ELR (cell line): ENCODE measurements around the gene MBP.
"Not testable (repeated sequence)": the region's sequence is repeated elsewhere in the genome, so short reads cannot be mapped to it uniquely, and the experiment has no call there.

ENCODE experiments used
- DNase-seq: peaks from one replicate; pipeline ENCODE4 v3.0.0-alpha.2; 2015; ENCODE audit warnings: low read depth

Gene MBP

DNA sequence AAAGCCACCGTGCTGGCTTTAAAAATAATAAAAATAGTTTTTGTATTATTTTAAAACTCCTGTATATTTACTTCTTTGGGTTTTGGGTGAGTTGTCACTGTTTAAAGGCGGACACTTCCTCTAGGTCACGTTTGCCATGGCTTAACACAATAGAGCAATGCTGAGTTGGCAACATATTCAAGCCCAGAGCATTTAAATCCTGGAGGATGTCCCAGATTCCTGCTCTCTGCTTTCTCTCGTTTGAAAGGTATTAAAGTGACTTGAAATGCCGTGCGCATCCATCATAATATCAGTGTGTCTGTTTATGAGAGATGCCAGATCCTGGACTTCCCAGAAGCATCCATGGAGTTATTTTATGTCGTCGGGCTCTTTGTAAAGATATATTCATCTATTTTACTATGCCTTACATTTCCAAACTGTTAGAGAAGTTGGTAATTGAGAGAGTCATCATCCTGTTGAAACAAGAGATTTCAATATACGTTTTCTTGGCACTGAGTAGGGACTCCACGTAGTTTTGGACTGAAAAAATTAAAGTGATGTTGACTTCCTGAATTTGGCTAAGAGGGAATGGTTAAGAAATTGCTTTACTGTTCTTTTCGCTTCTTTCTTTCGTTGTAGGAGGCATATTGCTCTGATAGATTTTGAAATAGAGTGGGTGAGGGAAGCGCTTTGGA, 159.6 kb downstream of the MBP start:
- no peak for DNase-seq

DNA sequence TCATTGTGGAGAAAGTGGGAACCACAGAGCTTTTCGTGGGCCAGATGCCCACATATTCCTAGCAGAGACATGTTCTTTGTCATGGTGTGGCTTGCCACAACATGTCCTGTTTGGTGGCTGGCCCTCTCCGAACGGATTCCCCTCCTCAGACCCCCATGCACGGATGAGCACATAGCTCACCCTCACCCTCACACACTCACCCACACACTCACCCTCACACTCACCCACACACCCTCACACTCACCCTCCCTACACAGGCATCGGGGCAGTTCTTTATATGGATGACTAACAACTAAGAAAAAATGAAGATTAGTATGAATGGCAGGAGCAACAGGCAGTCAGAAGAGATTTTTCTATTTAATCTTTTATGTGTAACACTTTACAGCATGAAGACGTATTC, 160.3 kb downstream of the MBP start:
- no peak for DNase-seq

DNA sequence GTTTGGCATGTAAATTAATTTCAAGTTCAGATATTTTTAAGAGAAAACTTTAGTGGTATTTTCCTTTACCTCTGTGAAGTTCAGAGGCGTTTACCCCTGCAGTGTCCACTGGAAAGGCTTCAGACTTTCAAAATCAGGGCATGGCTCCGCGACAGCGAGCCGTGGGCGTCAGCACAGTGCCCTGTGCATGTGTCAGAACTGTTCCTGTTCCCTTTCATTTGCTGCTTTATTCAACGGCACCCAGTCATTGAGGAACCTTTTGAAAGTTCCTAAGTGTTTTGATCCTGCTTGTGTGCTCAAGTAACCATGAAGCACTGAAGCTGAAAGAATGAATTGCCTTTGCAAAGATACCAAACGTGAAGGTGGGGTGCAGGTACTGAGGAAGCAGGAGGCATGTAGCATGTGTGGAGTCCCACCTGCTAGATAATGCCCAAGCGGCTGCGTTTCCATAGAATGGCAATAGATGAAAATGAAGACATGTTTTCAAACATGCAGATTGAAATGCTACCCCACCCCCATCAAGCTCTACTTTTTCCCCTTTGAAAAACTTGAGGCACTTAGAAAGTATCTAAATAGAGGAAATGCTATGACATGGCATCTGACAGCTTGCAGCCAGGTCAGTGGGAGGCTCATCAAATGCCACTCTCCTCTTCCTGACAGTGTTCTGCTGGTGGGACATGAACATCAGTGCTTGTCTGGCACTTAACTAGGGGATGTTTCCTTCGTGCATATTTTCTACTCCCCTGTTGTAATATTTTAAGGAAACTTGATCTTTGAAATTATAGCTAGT, 161.6 kb downstream of the MBP start:
- no peak for DNase-seq

DNA sequence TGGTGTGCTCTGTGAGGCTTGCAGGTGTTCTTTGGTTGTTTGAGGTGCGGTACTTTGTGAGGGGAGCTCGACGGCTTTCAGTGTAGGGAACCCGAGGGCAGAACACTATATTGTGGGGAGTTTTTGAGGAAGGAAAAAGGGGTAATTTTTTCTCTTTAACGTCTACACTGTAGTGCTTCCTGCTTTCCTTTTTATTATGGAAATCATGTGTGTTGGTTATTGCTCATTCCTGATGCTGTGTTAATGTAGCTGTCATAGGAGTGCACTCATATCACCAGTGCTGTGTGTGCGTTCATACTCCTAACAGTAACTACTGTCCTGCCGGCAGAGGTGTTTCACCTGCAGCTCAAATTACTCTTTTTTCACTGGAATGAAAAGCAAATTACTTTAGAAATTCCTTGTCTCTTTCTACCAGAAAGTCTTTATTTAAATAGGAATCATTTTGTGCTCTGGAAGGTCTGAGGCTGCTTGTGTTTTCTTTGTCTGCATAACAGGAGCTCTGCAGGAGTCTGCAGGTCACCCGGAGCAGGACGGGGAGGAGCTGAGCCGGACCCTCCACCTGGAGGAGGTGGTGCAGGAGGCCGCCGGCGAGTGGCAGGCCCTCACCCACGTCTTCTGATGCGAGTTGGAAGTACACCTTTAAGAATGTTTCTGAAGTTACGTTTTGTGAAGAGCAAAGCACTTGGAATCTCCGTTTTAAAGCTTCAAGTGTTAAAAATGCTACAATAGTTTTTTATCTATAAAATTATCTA, 164.7 kb downstream of the MBP start:
- no peak for DNase-seq

DNA sequence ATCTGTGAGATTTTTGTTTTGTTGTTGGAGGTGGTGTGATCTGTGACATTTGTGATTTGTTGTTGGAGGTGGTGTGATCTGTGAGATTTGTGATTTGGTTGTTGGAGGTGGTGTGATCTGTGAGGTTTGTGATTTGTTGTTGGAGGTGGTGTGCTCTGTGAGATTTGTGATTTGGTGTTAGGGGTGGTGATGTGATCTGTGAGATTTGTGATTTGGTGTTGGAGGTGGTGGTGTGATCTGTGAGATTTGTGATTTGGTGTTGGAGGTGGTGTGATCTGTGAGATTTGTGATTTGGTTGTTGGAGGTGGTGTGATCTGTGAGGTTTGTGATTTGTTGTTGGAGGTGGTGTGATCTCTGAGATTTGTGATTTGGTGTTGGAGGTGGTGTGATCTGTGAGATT, 165.3 kb downstream of the MBP start:
- not testable (repeated sequence) for DNase-seq

DNA sequence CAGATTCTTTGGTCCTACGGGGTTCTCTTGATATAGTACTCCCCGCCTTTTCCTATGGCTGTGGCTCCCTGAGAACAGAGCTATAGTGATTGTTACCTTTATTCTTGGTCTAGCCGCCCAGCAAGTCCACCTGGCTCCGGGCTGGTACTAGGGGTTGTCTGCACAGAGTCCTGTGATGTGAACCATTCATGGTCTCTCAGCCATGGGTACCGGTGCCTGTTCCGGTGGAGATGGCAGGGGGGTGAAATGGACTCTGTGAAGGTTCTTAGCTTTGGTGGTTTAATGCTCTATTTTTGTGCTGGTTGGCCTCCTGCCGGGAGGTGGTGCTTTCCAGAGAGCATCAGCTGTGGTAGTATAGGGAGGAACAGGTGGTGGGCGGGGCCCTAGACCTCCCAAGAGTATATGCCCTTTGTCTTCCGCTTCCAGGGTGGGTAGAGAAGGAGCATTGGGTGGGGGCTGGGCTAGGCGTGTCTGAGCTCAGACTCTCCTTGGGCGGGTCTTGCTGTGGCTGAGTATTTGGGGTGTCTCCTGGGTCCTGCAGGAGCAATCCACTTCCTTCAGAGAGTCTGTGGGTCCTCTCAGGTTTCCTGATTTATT, 166.9 kb downstream of the MBP start:
- DNase-seq = not testable (repeated sequence)

DNA sequence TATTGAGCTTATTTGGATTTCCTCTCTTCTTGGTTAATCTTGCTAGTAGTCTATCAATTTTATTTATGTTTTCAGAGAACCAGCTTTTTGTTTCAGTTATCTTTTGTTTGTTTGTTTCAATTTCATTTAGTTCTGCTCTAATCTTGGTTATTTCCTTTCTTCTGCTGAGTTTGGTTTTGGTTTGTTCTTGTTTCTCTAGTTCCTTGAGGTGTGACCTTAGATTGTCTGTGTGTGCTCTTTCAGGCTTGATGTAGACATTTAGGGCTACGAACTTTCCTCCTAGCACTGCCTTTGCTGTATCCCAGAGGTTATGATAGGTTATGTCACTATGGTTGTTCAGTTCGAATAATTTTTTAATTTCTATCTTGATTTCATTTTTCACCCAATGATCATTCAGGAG, 168.6 kb downstream of the MBP start:
- no peak for DNase-seq

DNA sequence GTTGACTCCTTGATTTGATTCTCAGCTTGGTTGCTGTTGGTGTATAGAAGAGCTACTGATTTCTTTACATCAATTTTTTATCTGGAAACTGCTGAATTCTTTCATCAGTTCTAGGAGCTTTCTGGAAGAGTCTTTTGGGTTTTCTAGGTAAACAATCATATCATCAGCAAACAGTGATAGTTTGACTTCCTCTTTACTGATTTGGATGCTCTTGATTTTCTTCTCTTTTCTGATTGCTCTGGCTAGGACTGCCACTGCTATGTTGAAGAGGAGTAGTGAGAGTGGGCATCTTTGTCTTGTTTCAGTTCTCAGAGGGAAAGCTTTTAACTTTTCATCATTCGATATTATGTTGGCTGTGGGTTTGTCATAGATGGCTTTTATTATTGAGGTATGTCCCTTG, 169.7 kb downstream of the MBP start:
- DNase-seq = no peak

DNA sequence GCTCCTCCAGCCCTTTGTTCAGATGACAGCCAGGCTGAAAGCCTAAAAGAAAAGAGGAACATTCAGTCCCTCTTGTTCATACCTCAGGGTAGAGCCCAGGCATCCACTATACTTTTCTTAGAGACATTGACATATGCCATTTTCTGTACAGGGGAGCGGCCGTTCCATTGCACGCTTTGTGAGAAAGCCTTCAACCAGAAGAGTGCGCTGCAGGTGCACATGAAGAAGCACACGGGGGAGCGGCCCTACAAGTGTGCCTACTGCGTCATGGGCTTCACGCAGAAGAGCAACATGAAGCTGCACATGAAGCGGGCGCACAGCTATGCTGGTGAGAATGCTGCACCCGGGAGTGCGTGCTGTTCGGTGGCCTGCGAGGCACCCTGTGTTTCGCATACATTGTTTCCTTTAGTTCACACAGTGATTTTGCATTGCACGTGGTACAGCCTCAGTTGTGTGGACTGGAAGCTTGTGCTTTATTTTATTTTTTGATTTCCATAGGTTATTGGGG, 172.0 kb downstream of the MBP start:
- DNase-seq = no peak

DNA sequence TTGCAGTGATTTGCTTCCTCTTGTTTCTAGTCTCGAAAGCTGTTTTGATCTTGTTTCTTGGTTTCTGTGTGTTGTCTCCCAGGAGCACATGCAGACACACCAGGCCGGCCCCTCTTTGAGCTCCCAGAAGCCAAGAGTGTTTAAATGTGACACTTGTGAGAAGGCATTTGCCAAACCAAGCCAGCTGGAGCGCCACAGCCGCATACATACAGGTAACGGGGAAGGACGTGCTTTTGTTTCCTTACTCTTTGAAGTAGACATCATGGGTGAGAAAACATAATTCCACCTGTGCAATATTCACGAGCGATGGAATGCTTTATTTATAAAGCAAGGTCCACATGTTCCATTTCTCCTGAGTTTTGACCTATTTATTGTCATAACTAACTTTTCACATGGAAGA, 173.0 kb downstream of the MBP start:
- no peak for DNase-seq

DNA sequence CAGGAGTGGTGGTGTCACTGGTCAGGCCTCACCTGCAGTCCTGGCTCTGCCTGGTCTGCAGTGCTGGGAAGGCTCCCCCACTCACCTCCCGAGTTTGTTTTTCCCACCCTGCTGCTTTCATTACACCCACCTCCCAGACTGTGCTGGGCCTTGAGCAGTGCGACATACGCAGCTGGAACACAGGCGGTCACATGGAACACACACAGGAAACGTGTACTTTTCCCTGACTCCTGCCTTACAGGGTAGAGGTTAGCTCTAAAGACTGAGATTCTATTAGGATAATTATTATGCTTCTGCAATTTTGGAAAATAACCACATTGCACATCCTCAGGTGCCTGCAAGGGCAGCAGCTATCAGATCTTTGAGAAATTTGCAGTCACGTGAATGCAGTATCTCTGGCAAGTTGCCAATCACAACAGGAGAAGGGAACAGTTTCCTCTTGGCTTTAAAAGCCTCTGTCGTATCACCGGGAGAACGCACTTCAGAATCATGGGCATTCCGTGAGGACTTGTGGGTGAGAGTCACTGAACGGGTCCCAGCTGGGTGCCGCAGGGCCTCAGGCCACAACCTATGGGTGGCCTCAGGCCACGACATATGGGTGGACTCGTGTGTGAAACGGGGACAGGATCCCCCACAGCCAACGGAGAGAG, 173.8 kb downstream of the MBP start:
- DNase-seq = no peak

DNA sequence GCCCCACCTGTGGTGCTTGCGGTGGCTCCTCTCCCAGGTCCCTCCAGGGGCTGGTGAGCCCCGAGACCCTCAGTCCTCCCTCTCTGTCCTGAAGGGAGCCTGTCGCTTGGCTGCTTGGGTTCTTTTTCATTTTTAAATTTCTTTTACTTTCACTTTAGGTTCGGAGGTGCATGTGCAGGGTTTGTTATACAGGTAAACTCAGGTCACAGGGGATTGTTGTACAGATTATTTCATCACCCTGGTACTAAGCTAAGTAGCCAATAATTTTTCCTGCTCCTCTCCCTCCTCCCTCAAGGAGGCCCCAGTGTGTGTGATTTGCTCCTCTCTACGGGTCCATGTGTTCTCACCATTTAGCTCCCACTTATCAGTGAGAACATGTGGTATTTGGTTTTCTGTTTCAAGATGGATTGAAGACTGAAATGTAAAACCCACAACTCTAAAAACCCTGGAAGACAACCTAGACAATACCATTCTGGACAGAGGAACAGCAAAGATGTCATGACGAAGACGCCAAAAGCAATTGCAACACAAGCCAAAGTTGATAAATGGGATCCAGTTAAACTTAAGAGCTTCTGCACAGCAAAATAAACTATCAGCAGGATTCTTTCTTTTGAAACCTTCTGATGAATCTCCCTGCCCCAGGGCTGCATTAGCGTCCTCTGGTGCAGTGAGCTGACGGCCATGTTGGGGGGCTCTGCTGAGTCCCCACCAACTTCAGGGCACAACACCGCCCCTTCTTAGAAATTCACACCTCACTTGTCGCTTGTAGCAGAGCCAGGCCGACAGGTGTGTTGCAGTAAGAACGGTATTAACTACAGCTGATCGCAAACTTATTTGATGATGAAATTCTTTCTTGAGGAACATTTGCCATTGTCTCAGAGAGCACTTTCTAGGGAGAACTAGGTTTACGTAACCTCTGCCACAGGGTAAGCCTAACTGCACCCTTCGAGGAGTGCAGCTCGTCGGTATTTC, 174.9 kb downstream of the MBP start:
- DNase-seq = no peak

DNA sequence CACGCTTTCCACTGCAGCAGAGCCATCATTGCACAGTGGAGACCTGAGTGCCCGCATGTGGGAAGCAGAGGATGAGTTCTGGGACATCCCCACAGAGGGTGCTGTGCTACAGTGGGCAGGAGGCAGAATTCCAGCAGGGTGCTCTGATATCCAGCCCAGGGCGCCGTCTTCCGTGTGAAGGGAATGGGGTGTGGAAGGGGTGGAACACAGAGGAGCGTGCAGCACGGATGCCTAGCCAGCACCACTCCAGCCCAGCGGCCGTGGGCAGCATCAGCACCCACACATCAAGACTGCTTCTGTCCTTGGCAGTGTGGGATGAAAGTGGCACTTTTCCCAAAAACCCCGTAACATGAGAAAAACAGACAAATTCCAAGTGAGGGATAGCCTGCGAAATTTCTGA, 175.9 kb downstream of the MBP start:
- DNase-seq = no peak

DNA sequence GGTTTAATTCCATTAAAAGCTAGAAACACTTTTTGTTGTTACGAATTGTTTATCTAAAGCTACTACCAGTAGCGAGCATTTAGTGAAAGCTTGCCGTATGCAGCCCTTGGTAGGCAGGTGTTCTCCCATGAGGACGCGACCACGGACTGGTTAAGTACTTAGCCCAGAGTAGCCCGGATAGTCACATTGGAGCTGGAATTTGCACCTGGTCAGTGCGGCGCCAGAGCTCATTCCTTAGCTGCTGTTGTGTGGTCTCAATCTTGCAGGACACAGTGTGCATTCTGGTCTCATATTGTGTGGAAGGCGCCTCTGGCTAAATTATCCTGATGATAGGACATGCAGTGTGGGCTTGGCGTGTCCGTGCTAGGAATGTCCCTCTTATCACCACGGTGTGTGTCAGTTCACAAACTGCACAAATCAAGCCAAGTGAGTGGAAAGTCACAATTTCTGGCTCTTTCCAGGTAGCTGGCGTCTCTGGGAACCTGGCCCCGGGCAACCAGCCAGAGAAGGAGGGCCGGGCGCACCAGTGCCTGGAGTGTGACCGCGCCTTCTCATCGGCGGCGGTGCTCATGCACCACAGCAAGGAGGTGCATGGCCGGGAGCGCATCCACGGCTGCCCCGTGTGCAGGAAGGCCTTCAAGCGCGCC, 176.9 kb downstream of the MBP start:
- no peak for DNase-seq

DNA sequence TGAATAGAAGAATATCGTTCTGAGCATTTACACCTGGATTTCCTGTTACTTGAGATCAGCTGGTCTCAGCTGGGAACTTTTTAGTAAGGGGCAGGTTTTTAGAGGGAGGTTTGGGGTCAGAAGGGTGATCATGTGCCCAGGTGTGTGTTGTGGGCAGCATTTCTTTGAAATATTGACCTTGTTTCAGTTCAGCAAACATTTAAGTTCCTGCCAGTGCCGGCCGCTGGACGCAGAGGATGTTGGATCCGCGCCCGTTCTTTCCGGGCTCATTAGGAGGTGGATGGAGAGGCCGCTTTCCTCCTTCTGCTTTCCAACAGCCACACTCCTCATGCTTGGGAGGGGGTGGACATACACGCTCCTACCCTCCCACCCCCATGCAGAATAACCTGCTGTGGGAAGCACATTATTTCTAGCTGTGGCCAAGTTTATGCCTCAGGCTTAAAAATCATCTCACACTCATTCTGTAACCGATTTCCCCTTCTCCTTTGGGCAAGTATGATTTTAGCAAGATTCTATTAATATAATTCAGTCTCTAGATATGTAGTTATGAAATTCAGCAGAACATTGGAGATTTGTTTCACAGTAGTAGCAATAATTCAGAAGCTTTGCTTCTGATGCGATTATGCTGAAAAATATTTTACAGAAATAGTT, 178.9 kb downstream of the MBP start:
- DNase-seq = no peak

DNA sequence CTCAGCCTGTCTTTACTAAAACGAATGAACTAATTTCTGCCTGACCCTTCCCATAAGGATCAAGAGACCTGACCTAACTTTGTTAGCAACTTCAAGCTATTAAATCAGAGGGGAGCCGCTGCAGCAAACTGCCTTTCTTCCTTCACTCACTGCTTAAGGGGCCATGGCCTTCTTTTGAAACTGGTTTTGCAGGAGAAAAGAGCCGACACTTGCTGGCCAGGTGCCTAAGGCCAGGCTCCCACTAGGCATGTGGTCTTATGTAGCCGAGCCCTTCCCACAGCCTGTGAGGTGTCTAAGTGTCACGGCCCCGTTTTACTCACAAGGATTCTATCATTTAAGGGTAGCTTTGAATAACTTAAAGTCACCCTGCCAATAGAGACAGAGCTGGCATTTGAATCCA, 179.4 kb downstream of the MBP start:
- no peak for DNase-seq

DNA sequence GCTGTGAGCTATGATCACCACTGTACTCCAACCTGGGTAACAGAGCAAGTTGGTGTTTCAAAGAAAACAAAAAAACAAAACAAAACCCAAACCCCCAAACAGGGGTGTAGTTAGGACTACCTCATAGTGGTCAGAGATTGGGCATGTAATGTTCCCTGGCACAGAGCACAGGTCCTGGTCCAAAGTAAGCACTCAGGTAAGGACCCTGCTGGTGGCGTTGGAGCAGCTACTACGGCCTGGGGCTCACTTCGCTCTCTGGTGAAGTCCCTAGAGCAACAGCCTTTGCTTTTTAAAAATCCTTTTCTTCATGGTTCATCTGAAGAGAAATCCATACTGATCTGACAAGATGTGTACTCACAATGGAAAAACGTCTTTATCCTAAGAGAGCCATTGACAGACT, 179.8 kb downstream of the MBP start:
- DNase-seq = no peak

DNA sequence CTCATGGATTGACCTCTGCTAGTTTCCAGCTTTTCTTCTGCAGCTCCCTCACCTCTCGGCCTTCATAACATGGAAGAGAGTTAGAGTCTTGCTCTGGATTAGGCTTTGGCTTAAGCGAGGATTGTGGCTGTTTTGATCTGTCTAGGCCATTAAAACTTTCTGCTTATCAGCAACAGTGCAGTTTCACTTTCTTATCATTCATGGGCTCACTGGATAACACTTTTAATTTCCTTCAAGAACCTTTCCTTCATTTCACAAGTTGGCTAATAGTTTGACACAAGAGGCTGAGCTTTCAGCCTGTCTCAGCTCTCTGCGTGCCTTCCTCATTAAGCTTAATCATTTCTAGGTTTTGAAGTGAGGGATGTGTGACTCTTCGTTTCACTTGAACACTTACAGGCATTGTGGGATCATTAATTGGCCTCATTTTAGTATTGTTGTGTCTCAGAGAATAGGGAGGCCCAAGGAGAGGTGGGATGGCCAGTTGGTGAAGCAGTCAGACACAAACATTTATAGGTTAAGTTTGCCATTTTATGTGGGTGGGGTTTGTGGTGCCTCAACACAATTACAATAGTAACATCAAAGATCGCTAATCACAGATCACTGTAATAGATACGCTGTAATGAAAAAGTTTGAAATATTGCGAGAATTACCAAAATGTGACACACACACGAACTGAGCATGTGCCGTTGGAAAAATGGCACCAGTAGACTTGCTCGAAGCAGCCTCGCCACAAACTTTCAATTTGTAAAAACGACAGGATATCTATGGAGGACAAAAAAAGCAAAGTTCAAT, 180.9 kb downstream of the MBP start:
- DNase-seq = no peak

DNA sequence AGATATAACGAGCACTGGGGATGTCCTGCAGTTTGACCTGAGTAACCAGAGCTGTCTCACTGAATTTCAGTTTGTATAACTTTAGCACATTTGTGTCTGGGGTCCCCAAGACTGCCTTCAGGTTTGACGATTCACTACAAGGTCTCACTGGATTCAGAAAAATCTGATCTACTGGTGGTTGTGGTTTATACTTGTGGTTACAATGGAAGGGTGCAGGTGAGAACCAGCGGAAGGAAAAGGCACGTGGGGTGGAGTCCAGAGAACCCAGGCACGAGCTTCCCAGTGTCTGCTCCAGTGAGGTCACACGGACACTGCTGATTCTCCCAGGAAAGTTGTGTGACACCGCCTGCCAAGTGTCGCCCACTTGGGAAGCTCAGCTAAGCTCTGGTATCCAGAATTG, 184.2 kb downstream of the MBP start:
- no peak for DNase-seq
